Measurements from ENCODE around the gene POLG.

Gene POLG

DNA sequence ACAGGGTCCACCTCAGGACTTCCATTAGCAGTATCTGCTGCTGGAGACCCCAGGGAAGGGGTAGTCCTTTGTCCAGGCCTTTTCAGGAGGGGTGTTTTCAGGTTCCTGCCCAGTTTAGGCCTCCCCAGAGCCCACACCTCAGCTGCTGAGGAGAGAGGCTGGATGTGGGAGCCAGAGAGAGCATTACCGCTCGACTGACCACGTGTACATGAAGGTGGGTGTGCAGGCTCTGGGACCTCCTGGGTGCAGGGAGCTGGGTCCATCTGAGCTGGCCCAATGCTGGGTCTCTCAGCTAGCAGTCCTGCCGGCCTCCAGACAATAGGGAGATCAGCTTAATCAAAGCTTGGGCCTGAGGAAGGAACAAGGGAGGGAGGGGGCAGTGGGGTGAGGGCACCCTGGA is 29.1 kb upstream of the POLG start:
- WGBS (ENCODE audit: extremely low coverage, insufficient coverage, insufficient read length) = no CpG with 5 or more reads among the region's 4 CpGs

DNA sequence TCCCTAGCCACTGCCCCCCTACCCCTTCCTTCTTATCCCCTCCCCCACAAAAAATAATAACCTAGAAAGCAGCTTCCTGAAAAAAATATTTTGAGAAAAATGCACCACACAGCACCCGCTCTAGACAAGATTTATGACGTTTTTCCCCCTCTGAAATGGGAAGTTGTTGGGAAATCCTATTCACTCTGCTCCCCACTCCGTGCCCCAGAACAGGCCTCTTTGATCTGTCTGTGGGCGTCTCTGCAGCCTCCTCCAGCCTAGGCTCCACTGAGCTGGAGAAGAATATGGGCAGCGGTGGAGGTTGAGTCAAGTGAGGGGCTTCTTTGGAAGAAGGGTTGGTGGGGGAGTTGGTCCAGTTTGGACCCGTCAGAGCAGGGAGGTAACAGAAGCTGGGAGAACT is 28.5 kb upstream of the POLG start:
- DNase-seq = no peak
- no peak overlapping the region for H3K23ac ChIP-seq (ENCODE audit: low read length)
- no peaks in the 10 kb centered on the region for H3K79me2 ChIP-seq (ENCODE audit: control insufficient read depth, insufficient read depth, low read length, poor library complexity)
- H3K79me1 ChIP-seq (ENCODE audit: low read length) = no peaks in the 10 kb centered on the region
- no peak overlapping the region for H4K91ac ChIP-seq (ENCODE audit: low read depth, low read length)
- H2AFZ ChIP-seq (ENCODE audit: insufficient read depth, low read length, poor library complexity) = no peak overlapping the region
- no peak overlapping the region for H3K18ac ChIP-seq (ENCODE audit: low read length)
- no peaks in the 10 kb centered on the region for H3K36me3 ChIP-seq (ENCODE audit: control insufficient read depth in 1 of 2, insufficient read depth in 2 of 2, low read length in 2 of 2)
- no peak overlapping the region for H3K27ac ChIP-seq (ENCODE audit: low read depth, low read length)
- H2BK120ac ChIP-seq (ENCODE audit: insufficient read depth, low read length, poor library complexity) = no peak overlapping the region
- no peak overlapping the region for H3K4me3 ChIP-seq (ENCODE audit: low read depth, low read length)
- H3K27me3 ChIP-seq (ENCODE audit: insufficient read depth, low read length) = peaks cover 88% of the 10 kb centered on the region
- H2BK12ac ChIP-seq (ENCODE audit: low read length) = no peak overlapping the region
- H3K4ac ChIP-seq (ENCODE audit: low read depth, low read length) = no peak overlapping the region
- H4K8ac ChIP-seq (ENCODE audit: low read depth, low read length) = no peak overlapping the region
- H2AK5ac ChIP-seq (ENCODE audit: low read length) = no peak overlapping the region
- H4K12ac ChIP-seq (ENCODE audit: low read depth, low read length) = no peak overlapping the region
- H2BK5ac ChIP-seq (ENCODE audit: low read depth, low read length, poor library complexity) = no peak overlapping the region
- no peak overlapping the region for H3K9ac ChIP-seq (ENCODE audit: low read length)
- peaks cover 0 to 7% of the 10 kb centered on the region in 2 experiments for H3K4me1 ChIP-seq (ENCODE audit: control insufficient read depth in 1 of 2, insufficient read depth in 2 of 2, low read length in 2 of 2)
- no peak overlapping the region for H3K4me2 ChIP-seq (ENCODE audit: low read length)
- no CpG with 5 or more reads among the region's 6 CpGs for WGBS (ENCODE audit: extremely low coverage, insufficient coverage, insufficient read length)
- peaks cover 24% of the 10 kb centered on the region for H3K9me3 ChIP-seq (ENCODE audit: insufficient read depth, low read depth, low read length)
- no peak overlapping the region for H3K14ac ChIP-seq (ENCODE audit: low read length)

More for the DNA sequence above, 29.1 kb upstream of the POLG start:
- Histone ChIP-seq H3K4me2 (ENCODE audit: low read length) (no peak overlapping the region), H2BK120ac (ENCODE audit: insufficient read depth, low read length, poor library complexity) (no peak overlapping the region), H3K9me3 (ENCODE audit: insufficient read depth, low read depth, low read length) (peaks cover 24% of the 10 kb centered on the region), H4K91ac (ENCODE audit: low read depth, low read length) (no peak overlapping the region), H3K27ac (ENCODE audit: low read depth, low read length) (no peak overlapping the region), H3K79me2 (ENCODE audit: control insufficient read depth, insufficient read depth, low read length, poor library complexity) (no peaks in the 10 kb centered on the region), H3K27me3 (ENCODE audit: insufficient read depth, low read length) (peaks cover 92% of the 10 kb centered on the region), H3K23ac (ENCODE audit: low read length) (no peak overlapping the region), H2BK12ac (ENCODE audit: low read length) (no peak overlapping the region), H3K9ac (ENCODE audit: low read length) (no peak overlapping the region), H4K8ac (ENCODE audit: low read depth, low read length) (no peak overlapping the region), H3K18ac (ENCODE audit: low read length) (no peak overlapping the region), H3K4me1 (ENCODE audit: control insufficient read depth in 1 of 2, insufficient read depth in 2 of 2, low read length in 2 of 2) (peaks cover 0 to 7% of the 10 kb centered on the region in 2 experiments), H2AFZ (ENCODE audit: insufficient read depth, low read length, poor library complexity) (no peak overlapping the region), H3K14ac (ENCODE audit: low read length) (no peak overlapping the region), H3K4ac (ENCODE audit: low read depth, low read length) (no peak overlapping the region), H2AK5ac (ENCODE audit: low read length) (no peak overlapping the region), H3K4me3 (ENCODE audit: low read depth, low read length) (no peak overlapping the region), H2BK5ac (ENCODE audit: low read depth, low read length, poor library complexity) (no peak overlapping the region), H3K36me3 (ENCODE audit: control insufficient read depth in 1 of 2, insufficient read depth in 2 of 2, low read length in 2 of 2) (no peaks in the 10 kb centered on the region), H3K79me1 (ENCODE audit: low read length) (no peaks in the 10 kb centered on the region), H4K12ac (ENCODE audit: low read depth, low read length) (no peak overlapping the region)
- no peak for DNase-seq

DNA sequence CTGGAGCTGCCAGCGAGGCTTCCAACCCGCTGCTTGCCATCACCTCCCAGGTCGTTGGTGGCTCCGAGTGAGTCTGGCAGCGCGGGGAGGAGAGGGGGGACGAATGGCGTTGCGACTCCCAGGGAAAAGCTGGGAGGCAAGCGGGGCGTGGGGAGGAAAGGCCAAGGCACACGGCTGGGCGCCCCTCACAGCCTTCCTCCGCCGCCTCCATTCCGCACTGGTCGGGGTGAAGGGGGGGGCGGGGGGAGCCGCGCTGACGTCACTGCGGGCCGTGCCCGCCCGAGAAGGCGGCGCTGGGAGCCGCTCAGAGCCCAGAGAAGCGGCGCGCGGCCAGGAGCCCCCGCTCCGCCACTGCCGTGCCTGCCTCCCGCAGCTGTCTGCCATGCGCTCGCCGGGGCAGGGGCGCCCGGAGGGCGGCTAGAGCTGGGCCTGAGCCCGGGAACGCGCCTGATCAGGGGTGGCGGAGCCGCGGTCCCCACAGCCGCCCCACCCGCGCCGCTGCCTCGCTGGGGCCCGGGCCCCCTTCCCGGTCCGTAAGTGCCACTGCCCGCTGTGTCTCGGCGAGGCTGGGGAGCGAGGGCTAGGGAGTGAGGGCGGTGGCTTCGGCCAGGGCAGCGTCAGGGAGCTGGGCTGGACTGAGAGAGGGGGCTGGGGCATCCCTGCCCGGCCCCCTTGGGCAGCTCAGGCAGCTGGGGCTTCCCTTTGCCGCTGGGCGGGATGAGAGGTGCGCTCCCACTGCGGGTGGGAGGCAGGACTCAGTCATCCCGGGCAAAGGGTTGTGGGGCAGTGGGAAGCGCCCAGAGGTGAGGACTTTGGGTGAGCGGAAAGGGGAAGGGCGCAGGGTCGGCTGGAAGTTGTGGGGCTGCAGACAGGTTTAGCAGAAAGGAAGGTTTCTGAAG is 27.8 kb upstream of the POLG start:
- H3K27me3 ChIP-seq (ENCODE audit: insufficient read depth, low read length) = peaks cover 88% of the 10 kb centered on the region
- H3K27ac ChIP-seq (ENCODE audit: low read depth, low read length) = no peak overlapping the region
- H3K36me3 ChIP-seq (ENCODE audit: control insufficient read depth in 1 of 2, insufficient read depth in 2 of 2, low read length in 2 of 2) = no peaks in the 10 kb centered on the region
- H3K18ac ChIP-seq (ENCODE audit: low read length) = no peak overlapping the region
- no peak overlapping the region for H2BK12ac ChIP-seq (ENCODE audit: low read length)
- no peak overlapping the region for H2BK5ac ChIP-seq (ENCODE audit: low read depth, low read length, poor library complexity)
- no peak overlapping the region for H3K23ac ChIP-seq (ENCODE audit: low read length)
- no peak overlapping the region for H2AK5ac ChIP-seq (ENCODE audit: low read length)
- H2BK120ac ChIP-seq (ENCODE audit: insufficient read depth, low read length, poor library complexity) = no peak overlapping the region
- no peak overlapping the region for H3K4ac ChIP-seq (ENCODE audit: low read depth, low read length)
- H3K14ac ChIP-seq (ENCODE audit: low read length) = no peak overlapping the region
- no peak overlapping the region for H4K91ac ChIP-seq (ENCODE audit: low read depth, low read length)
- H3K4me3 ChIP-seq (ENCODE audit: low read depth, low read length) = no peak overlapping the region
- H3K79me1 ChIP-seq (ENCODE audit: low read length) = no peaks in the 10 kb centered on the region
- WGBS (ENCODE audit: extremely low coverage, insufficient coverage, insufficient read length) = no CpG with 5 or more reads among the region's 73 CpGs
- H3K4me1 ChIP-seq (ENCODE audit: control insufficient read depth in 1 of 2, insufficient read depth in 2 of 2, low read length in 2 of 2) = peaks cover 0 to 3% of the 10 kb centered on the region in 2 experiments
- no peak for DNase-seq
- no peak overlapping the region for H4K12ac ChIP-seq (ENCODE audit: low read depth, low read length)
- H3K4me2 ChIP-seq (ENCODE audit: low read length) = no peak overlapping the region
- peaks cover 20% of the 10 kb centered on the region for H3K9me3 ChIP-seq (ENCODE audit: insufficient read depth, low read depth, low read length)
- H3K79me2 ChIP-seq (ENCODE audit: control insufficient read depth, insufficient read depth, low read length, poor library complexity) = no peaks in the 10 kb centered on the region
- H4K8ac ChIP-seq (ENCODE audit: low read depth, low read length) = no peak overlapping the region
- H3K9ac ChIP-seq (ENCODE audit: low read length) = no peak overlapping the region
- H2AFZ ChIP-seq (ENCODE audit: insufficient read depth, low read length, poor library complexity) = no peak overlapping the region

DNA sequence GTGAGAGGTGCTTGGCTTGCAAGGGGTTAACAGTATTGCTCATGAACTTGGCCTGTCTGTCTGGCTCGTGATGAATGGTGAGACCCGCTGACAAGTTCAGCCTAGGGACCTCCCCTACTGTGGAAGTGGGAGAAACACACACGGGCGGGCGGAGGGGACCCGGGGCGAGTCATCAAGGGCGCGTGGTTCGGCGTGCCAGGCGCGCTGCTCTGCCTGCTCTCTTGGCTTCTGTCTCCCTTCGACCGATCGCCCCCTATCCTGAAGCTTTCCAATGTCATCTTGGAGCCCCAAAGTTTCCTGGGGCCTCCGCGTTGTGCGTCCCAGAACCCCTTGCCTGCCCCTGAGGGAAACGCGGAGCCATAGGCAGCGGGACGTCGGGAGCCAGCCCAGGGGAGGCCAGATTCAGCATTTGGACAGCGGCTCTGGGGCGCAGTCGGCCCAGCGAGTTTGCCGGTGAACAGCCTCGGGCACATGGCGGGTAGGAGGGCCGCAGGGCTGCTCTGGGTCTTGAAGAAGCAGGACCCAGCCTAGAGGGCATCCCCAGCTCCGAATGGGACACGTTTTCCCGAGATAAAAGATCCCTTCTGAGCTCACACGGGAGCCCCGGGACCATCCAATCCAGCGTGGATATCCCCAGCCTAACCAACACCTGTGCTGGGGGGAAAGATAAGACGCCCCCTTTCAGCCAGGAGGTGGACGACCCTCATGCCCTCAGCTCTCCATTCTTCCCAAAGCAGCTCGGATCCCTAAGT is 27.0 kb upstream of the POLG start:
- Histone ChIP-seq H4K12ac (ENCODE audit: low read depth, low read length) (no peak overlapping the region), H3K14ac (ENCODE audit: low read length) (no peak overlapping the region), H3K9me3 (ENCODE audit: insufficient read depth, low read depth, low read length) (peaks cover 14% of the 10 kb centered on the region), H2AFZ (ENCODE audit: insufficient read depth, low read length, poor library complexity) (no peak overlapping the region), H3K79me2 (ENCODE audit: control insufficient read depth, insufficient read depth, low read length, poor library complexity) (no peaks in the 10 kb centered on the region), H3K9ac (ENCODE audit: low read length) (no peak overlapping the region), H3K4me2 (ENCODE audit: low read length) (no peak overlapping the region), H4K91ac (ENCODE audit: low read depth, low read length) (no peak overlapping the region), H2BK120ac (ENCODE audit: insufficient read depth, low read length, poor library complexity) (no peak overlapping the region), H3K27me3 (ENCODE audit: insufficient read depth, low read length) (peaks cover 84% of the 10 kb centered on the region), H3K36me3 (ENCODE audit: control insufficient read depth in 1 of 2, insufficient read depth in 2 of 2, low read length in 2 of 2) (no peaks in the 10 kb centered on the region), H3K4me3 (ENCODE audit: low read depth, low read length) (no peak overlapping the region), H3K23ac (ENCODE audit: low read length) (no peak overlapping the region), H2BK12ac (ENCODE audit: low read length) (no peak overlapping the region), H3K27ac (ENCODE audit: low read depth, low read length) (no peak overlapping the region), H3K4ac (ENCODE audit: low read depth, low read length) (no peak overlapping the region), H4K8ac (ENCODE audit: low read depth, low read length) (no peak overlapping the region), H3K79me1 (ENCODE audit: low read length) (no peaks in the 10 kb centered on the region), H3K4me1 (ENCODE audit: control insufficient read depth in 1 of 2, insufficient read depth in 2 of 2, low read length in 2 of 2) (no peaks in the 10 kb centered on the region), H3K18ac (ENCODE audit: low read length) (no peak overlapping the region), H2AK5ac (ENCODE audit: low read length) (no peak overlapping the region), H2BK5ac (ENCODE audit: low read depth, low read length, poor library complexity) (no peak overlapping the region)
- DNase-seq = peak; percentile 70 to 88
- WGBS (ENCODE audit: extremely low coverage, insufficient coverage, insufficient read length) = no CpG with 5 or more reads among the region's 41 CpGs

Data from trophoblast cell (in vitro differentiated cells and primary cell).